ENCODE data around the gene S100A5. TPM values are rescaled to one million over a fixed set of nuclear protein-coding genes. Genes with fewer than 3 reads are reported as not detected.

S100A5 gene
- total and polyA plus RNA-seq, 2 of the 8 experiments (the other 6 are each of a cell fraction or from before 2014, with no cell fraction given), result not detected

- TF ChIP-seq FOSL1 (IDR thresholded peaks at IDR 0.05; ENCODE audit: insufficient read depth, low read depth, low read length) (no peak), RNF2 (IDR thresholded peaks at IDR 0.05; ENCODE audit: borderline replicate concordance, low read depth, low read length, missing control alignments, poor library complexity, severe bottlenecking) (no peak), CHD1 (IDR thresholded peaks at IDR 0.05; ENCODE audit: low read depth, low read length) (no peak), EZH2 (IDR thresholded peaks at IDR 0.05; ENCODE audit: low read depth, low read length, severe bottlenecking) (no peak), RFX5 (IDR thresholded peaks at IDR 0.05; ENCODE audit: borderline replicate concordance, low read depth, low read length) (no peak)
Measured at GRCh38 chr1:153587314-153587713, 46.6 kb upstream of the S100A5 start (continued).

Measured in H1 (cell line).